Fibroblast of skin of scalp (primary cell): ENCODE data around the gene VWA3B.

Experiments used
- DNase-seq: peaks from one replicate; pipeline ENCODE4 v3.0.0-alpha.2; 2013

VWA3B gene

GRCh38 chr2:98175811-98176210 lies 88.8 kb downstream of the VWA3B start:
- DNase-seq, result no peak

- no peak for DNase-seq
These were observed 90.3 kb downstream of the VWA3B start for GRCh38 chr2:98177286-98177685.

GRCh38 chr2:98177986-98178385 lies 91.0 kb downstream of the VWA3B start:
- DNase-seq, result no peak

- DNase-seq, result no peak
These were observed 93.5 kb downstream of the VWA3B start for GRCh38 chr2:98180456-98180855.

GRCh38 chr2:98181346-98181745 lies 94.4 kb downstream of the VWA3B start:
- DNase-seq, result no peak

GRCh38 chr2:98185801-98186200 lies 98.8 kb downstream of the VWA3B start:
- DNase-seq, result no peak

GRCh38 chr2:98187194-98187593 lies 100.2 kb downstream of the VWA3B start:
- DNase-seq, result no peak

GRCh38 chr2:98188351-98189046 lies 101.5 kb downstream of the VWA3B start:
- peak; percentile 10 for DNase-seq

DNA sequence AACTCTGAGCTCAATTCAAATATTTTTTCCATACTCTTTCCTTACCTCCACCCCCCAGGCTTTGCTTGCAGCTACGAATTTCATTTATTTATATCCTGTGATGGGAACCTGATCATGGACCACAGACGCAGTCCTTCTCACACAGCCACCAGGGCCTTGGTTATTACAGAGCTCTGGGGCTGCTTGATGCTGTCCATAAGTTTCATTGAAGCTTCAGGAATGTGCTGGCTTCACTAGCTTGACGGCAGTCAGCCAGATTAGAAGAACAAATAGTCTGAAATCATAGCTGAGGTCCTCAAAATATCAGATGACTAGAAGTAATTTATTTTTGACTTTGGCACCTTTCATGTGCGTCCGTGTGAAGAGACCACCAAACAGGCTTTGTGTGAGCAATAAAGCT lies 104.9 kb downstream of the VWA3B start:
- DNase-seq, result no peak

GRCh38 chr2:98201576-98201975 lies 114.6 kb downstream of the VWA3B start:
- no peak for DNase-seq

DNA sequence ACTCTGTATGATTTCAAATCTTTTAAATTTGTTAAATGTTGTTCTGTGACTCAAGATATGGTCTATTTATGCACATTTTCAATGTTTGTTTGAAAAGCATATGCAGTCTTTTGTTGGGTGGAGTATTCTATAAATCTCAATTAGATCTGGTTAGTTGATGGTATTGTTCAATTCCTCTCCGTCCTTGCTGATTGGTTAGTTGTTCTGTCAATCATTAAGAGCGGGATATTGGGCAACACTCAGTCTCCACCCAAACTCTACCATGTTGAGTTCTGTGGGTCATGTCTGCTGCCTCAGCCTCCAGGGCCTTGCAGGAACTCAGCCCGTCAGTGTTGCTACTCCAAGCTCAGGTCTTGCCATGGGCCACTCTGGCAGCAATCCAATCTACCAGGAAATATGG lies 118.9 kb downstream of the VWA3B start:
- no peak for DNase-seq

GRCh38 chr2:98212092-98213000 lies 125.4 kb downstream of the VWA3B start:
- DNase-seq, result no peak

DNA sequence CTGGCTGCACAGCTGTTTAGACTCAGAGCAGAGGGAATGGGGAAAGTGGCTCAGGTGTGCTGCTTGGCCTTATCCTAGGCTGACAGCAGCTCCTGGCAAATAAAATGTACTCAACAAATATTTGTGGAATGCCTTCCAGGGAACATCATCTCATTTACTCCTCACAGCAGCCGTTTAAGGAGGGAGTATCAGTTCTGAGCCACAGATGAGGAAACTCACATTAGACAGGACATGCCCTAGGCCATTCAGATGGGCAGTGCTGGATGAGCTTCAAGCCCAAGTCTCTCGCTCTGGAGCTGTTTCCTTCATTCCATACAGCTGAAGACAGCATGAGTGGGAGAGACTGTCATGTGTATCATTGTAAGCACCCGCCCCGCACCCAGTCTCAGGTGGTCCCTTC lies 129.6 kb downstream of the VWA3B start:
- no peak for DNase-seq

GRCh38 chr2:98219152-98219551 lies 132.2 kb downstream of the VWA3B start:
- no peak for DNase-seq

DNA sequence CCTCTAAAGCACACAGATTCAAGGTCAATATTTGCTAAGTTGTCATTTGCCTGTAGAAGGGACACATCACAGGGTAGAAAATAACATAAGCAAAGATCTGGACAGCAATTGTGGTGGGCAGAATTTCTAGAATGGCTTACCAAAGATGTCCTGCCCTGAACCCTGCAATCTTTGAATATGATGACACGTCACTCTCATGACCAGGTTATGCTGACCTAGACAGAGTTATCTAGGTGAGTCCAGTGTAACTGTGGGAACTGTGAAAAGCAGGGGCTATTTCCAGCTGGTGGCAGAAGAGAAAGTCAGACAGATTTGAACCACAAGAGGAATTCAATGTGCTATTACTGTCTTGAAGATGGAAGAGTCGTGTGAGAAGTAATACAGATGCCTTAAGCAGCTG lies 147.0 kb downstream of the VWA3B start:
- DNase-seq, result no peak

GRCh38 chr2:98234776-98235175 lies 147.8 kb downstream of the VWA3B start:
- no peak for DNase-seq

GRCh38 chr2:98236935-98237334 lies 150.0 kb downstream of the VWA3B start:
- DNase-seq, result no peak

GRCh38 chr2:98240786-98241398 lies 153.9 kb downstream of the VWA3B start:
- no peak for DNase-seq

DNA sequence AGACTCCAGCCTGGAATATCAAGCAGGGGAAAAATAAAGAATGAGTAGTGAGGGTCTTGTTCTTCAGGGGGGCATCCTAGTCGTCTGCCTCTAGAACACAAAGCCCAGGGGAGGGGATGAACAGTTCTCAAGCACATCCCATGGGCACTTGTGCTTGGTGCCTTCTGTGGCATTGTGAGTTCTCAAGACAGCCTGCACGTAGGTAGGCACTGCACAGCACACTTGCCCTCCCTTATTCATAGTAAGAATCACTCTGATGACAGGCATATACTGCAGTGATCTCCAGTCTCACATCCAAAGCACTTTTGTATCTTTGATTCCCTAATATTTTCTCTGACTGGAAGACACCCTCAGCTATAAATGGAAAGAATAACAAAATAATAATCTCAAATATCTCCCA lies 154.6 kb downstream of the VWA3B start:
- no peak for DNase-seq

DNA sequence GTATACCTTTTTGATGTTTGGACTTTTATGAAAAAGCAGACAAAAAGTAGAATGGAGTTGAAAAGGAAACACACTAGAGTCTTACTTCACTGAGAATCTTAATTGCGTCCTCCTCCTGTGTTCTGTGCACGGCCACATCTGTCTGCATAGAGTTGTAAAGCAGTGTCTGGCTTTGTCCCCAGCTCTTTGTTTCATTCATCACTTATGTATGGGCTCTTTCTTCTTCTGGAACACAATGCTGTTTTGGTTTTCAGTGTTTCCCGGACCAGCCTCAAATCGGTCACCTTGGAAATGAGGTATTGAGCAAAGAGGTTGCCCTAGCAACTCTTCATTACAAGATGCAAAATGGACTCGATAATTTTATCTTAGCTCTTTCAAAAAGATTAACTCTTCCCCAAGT lies 155.0 kb downstream of the VWA3B start:
- DNase-seq, result no peak

- no peak for DNase-seq
These were observed 158.5 kb downstream of the VWA3B start for GRCh38 chr2:98245491-98245890.

DNA sequence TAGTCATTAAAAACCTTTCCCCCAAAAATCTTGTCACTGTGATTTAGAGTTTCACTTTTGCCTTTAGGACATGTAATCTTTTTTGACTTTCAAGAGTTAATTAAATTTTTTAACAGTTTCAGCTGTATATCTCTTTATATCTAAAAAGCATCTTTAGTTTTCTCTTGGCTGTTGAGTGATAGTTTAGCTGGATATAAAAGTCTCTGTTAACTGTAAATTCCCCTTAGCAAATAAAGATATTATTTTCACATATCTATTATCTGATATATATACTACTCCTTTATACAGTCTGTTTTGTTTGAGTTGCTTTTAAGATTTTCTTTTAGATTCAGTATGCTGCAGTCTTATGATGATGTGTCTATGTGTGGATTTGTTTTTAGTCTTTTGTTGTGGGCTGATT lies 160.4 kb downstream of the VWA3B start:
- no peak for DNase-seq

DNA sequence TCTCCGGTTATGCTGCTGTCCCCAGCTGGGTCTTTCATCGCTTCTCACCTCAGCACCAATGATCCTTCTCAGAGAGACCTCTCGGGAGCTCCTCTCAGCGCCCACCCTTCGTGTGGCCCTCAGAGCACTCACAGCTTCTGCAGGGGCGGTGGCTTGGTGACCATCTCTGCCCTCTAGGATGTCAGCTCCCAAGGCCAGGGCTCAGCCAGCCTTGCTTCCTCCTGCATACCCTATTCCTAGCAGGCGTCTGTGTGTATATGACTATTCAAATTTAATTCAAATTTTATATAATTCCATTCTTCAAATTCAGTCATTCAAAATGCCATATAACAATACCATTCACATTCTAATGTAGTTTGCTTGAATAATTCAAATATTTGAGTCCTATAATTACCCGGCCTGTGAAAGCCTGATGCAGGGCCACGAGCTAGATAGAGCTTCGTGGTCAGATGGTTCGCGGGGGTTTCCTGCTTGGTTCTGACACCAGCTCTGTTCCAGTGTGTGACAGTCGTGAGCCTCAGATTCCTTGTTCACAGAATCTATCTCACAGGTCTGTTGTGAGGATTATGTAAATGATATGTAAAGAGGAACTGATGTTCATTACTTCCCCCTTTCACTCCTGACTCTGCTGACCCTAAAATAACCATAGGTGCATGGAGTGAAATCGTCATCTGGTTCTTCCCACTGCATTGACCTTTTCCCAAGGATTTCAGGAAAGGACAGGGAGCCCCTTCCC lies 165.2 kb downstream of the VWA3B start:
- no peak for DNase-seq
